Common myeloid progenitor, CD34-positive (primary cell): ENCODE data around the gene COL8A1.

Experiments used
- CTCF ChIA-PET: fragments of 350-600 bp; sonication (Branson Sonifier 250); formaldehyde crosslinking; loops from one replicate; lab custom pipeline; 2021; ENCODE audit warnings: antibody characterized with exemption; lab: Charles Lee
- POLR2A ChIA-PET: fragments of 350-600 bp; sonication (Branson Sonifier 250); formaldehyde crosslinking; loops from one replicate; lab custom pipeline; 2021; ENCODE audit warnings: antibody characterized with exemption; lab: Charles Lee
- DNase-seq, 3 donors: peaks; one replicate each; pipeline versions ENCODE4 v3.0.0 to v3.0.0-alpha.2; 2013
- H3K27ac ChIP-seq, 2 experiments: 1 replicate in 1 of 2; 2 replicates in 1 of 2; pipeline ENCODE4 v1.7.0; 2013; ENCODE audit warnings: inconsistent platforms in 2 of 2, low read length in 2 of 2, mild to moderate bottlenecking in 2 of 2, low read depth in 1 of 2, moderate library complexity in 1 of 2; ENCODE audit not compliant: severe bottlenecking in 2 of 2, insufficient read depth in 1 of 2, poor library complexity in 1 of 2
- H3K27me3 ChIP-seq, 5 experiments: replicated peaks in 2 of 5; 1 replicate in 3 of 5; 2 replicates in 2 of 5; pipeline versions ENCODE4 v1.6.1 to v1.7.0; 2013; ENCODE audit warnings: low read length in 4 of 5, mild to moderate bottlenecking in 2 of 5, moderate library complexity in 2 of 5, inconsistent platforms in 1 of 5; ENCODE audit not compliant: insufficient read depth in 5 of 5, control insufficient read depth in 4 of 5
- H3K36me3 ChIP-seq, 4 experiments: 1 replicate in 2 of 4; 2 replicates in 2 of 4; pipeline versions ENCODE4 v1.6.1 to v1.7.0; 2013; ENCODE audit warnings: low read length in 3 of 4, control low read depth in 1 of 4, mild to moderate bottlenecking in 1 of 4; ENCODE audit not compliant: control insufficient read depth in 4 of 4, insufficient read depth in 4 of 4
- H3K4me1 ChIP-seq, 4 experiments: 1 replicate in 3 of 4; 2 replicates in 1 of 4; pipeline versions ENCODE4 v1.6.1 to v1.7.1; 2013; ENCODE audit warnings: low read length in 3 of 4, mild to moderate bottlenecking in 3 of 4, control low read depth in 1 of 4, inconsistent platforms in 1 of 4, moderate library complexity in 1 of 4; ENCODE audit not compliant: control insufficient read depth in 4 of 4, insufficient read depth in 4 of 4; ENCODE audit errors: control extremely low read depth in 1 of 4
- H3K4me3 ChIP-seq, 7 experiments: 1 replicate in 4 of 7; 2 replicates in 3 of 7; pipeline versions ENCODE4 v1.5.1 to v1.7.0; 2013; ENCODE audit warnings: mild to moderate bottlenecking in 7 of 7, low read length in 6 of 7, moderate library complexity in 6 of 7, inconsistent platforms in 2 of 7, low read depth in 2 of 7, control low read depth in 1 of 7; ENCODE audit not compliant: insufficient read depth in 4 of 7, control insufficient read depth in 1 of 7; ENCODE audit errors: extremely low read depth in 1 of 7
- H3K9me3 ChIP-seq, 5 experiments: 1 replicate in 4 of 5; 2 replicates in 1 of 5; pipeline versions ENCODE4 v1.6.1 to v1.7.1; 2013; ENCODE audit warnings: low read length in 4 of 5, mild to moderate bottlenecking in 2 of 5, inconsistent platforms in 1 of 5, low read depth in 1 of 5, moderate library complexity in 1 of 5; ENCODE audit not compliant: control insufficient read depth in 4 of 5, insufficient read depth in 2 of 5; ENCODE audit errors: control extremely low read depth in 1 of 5
- whole genome bisulfite sequencing: methylation state at CpG from one replicate; pipeline ENCODE4 v1.1.5; 2013; ENCODE audit not compliant: insufficient coverage; 5-methylcytosine and 5-hydroxymethylcytosine counted together

Gene COL8A1

GRCh38 chr3:99666201-99666600 lies 27.8 kb downstream of the COL8A1 start:
- Histone ChIP-seq H3K27ac (no peak overlapping the region), H3K9me3 (no peaks in the 10 kb centered on the region), H3K4me3 (no peak overlapping the region), H3K4me1 (no peaks in the 10 kb centered on the region), H3K36me3 (no peaks in the 10 kb centered on the region), H3K27me3 (peaks cover 0 to 7% (median 0%) of the 10 kb centered on the region in 5 experiments)
- no peak for DNase-seq
- ChIA-PET POLR2A (no interaction called here), CTCF (no interaction called here)
- 100% methylated on average over 1 of the region's 1 CpG for WGBS

- Histone ChIP-seq H3K27me3 (peaks cover 0 to 6% (median 0%) of the 10 kb centered on the region in 5 experiments), H3K27ac (no peak overlapping the region), H3K9me3 (no peaks in the 10 kb centered on the region), H3K4me1 (no peaks in the 10 kb centered on the region), H3K4me3 (no peak overlapping the region), H3K36me3 (no peaks in the 10 kb centered on the region)
- POLR2A ChIA-PET = no interaction called here
- no peak for DNase-seq
- no CpG with 5 or more reads among the region's 2 CpGs for WGBS
- CTCF ChIA-PET = no interaction called here
Measured at GRCh38 chr3:99668044-99668443, 29.6 kb downstream of the COL8A1 start.

GRCh38 chr3:99669879-99670555 lies 31.6 kb downstream of the COL8A1 start:
- no peak for DNase-seq
- POLR2A ChIA-PET = no interaction called here
- CTCF ChIA-PET = no interaction called here
- WGBS = no CpG with 5 or more reads among the region's 2 CpGs
- Histone ChIP-seq H3K4me1 (no peaks in the 10 kb centered on the region), H3K4me3 (no peak overlapping the region), H3K9me3 (no peaks in the 10 kb centered on the region), H3K27ac (no peak overlapping the region), H3K27me3 (peaks cover 0 to 5% (median 1%) of the 10 kb centered on the region in 5 experiments), H3K36me3 (no peaks in the 10 kb centered on the region)

GRCh38 chr3:99670556-99670950 lies 32.2 kb downstream of the COL8A1 start:
- Histone ChIP-seq H3K36me3 (no peaks in the 10 kb centered on the region), H3K4me3 (no peak overlapping the region), H3K27ac (no peak overlapping the region), H3K9me3 (no peaks in the 10 kb centered on the region), H3K27me3 (peaks cover 0 to 5% (median 0%) of the 10 kb centered on the region in 5 experiments), H3K4me1 (no peaks in the 10 kb centered on the region)
- no CpG with 5 or more reads among the region's 2 CpGs for WGBS
- CTCF ChIA-PET = no interaction called here
- no peak for DNase-seq
- POLR2A ChIA-PET = no interaction called here

- H3K36me3 ChIP-seq = no peaks in the 10 kb centered on the region
- DNase-seq = no peak
- no peaks in the 10 kb centered on the region for H3K4me1 ChIP-seq
- H3K27me3 ChIP-seq = peaks cover 0 to 5% (median 0%) of the 10 kb centered on the region in 5 experiments
- H3K9me3 ChIP-seq = no peaks in the 10 kb centered on the region
- ChIA-PET POLR2A (no interaction called here), CTCF (no interaction called here)
- no peak overlapping the region for H3K4me3 ChIP-seq
- 67% methylated on average over 1 of the region's 2 CpGs for WGBS
- no peak overlapping the region for H3K27ac ChIP-seq
Measured at GRCh38 chr3:99674086-99674789, 35.8 kb downstream of the COL8A1 start.

GRCh38 chr3:99678023-99678422 lies 39.6 kb downstream of the COL8A1 start:
- WGBS = 83% methylated on average over 1 of the region's 1 CpG
- Histone ChIP-seq H3K4me1 (no peaks in the 10 kb centered on the region), H3K27me3 (peaks cover 0 to 3% (median 0%) of the 10 kb centered on the region in 5 experiments), H3K36me3 (no peaks in the 10 kb centered on the region), H3K4me3 (no peak overlapping the region), H3K9me3 (no peaks in the 10 kb centered on the region), H3K27ac (no peak overlapping the region)
- POLR2A ChIA-PET = no interaction called here
- CTCF ChIA-PET = no interaction called here
- no peak for DNase-seq

GRCh38 chr3:99678896-99679295 lies 40.5 kb downstream of the COL8A1 start:
- Histone ChIP-seq H3K9me3 (no peaks in the 10 kb centered on the region), H3K27me3 (peaks cover 0 to 3% (median 0%) of the 10 kb centered on the region in 5 experiments), H3K27ac (no peak overlapping the region), H3K4me3 (no peak overlapping the region), H3K36me3 (no peaks in the 10 kb centered on the region), H3K4me1 (no peaks in the 10 kb centered on the region)
- no peak for DNase-seq
- no CpG with 5 or more reads among the region's 2 CpGs for WGBS
- ChIA-PET POLR2A (no interaction called here), CTCF (interaction anchor here (1.0 kb wide), 1 partner anchor 9 kb away, joined by 3 read pairs; no protein-coding TSS in a partner anchor)
